G401 (cell line): ENCODE measurements around the gene TRAF3. TPM values are rescaled to one million over a fixed set of nuclear protein-coding genes. Genes with fewer than 3 reads are reported as not detected.
A peak's percentile ranks its signal among the peaks of the same experiment; 100 is the strongest.

Experiments
- DNase-seq: peaks from one replicate; pipeline ENCODE4 v3.0.0-alpha.2; 2015; ENCODE audit warnings: low spot score
- in situ Hi-C: cut with HindIII; loops from 2 replicates; pipeline ENCODE4 v1.10.0; 2016; ENCODE audit warnings: low sequenced_read_pairs, mixed read lengths
- total RNA-seq: library from RNA; depleted of rRNA; stranded (reverse); fragments of >200 nt; shearing (Covaris generic); gene quantifications from 2 replicates; pipeline ENCODE4 v1.2.3, GENCODE V29; 2014

Gene TRAF3
- total RNA-seq, 1 experiment from 2014 or later = 45.5 TPM

DNA sequence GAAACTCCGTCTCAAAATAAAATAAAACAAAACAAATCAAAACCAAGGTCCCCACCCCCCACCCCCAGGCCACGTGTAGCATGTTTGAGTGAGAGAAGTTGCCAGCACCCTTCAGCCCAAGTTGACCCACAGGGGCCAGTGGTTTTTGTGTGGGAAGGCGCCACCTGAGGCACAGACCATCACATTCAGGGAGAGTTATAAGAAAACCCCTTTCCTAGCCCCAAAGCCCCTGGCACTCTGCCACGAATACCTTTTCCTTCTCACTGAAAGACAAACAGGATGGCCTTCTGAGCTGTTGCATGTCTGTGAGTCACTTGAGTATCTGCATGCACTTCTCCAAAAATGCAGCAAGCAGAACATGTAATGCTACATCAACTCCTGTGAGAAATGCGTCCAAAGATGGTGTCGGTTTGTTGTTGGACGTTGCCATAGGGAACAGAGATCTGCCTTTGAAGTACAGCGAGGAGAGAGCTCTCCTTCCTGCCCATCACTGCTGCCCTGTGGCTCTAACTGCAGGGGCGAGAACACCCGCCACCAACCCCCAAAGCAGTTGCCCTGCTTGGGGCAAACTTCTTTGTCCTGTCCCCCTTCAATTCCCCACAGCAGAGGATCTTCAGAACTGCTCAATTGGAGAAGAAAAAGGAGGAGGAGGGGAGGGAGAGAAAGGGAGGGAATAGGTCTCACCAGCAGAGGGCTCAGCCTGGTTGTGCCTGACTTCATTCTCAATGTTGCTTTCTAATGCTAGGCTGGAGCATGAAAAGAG is 2.7 kb upstream of the TRAF3 start:
- DNase-seq = peak; percentile 87
- in situ Hi-C loops = no loop called here

DNA sequence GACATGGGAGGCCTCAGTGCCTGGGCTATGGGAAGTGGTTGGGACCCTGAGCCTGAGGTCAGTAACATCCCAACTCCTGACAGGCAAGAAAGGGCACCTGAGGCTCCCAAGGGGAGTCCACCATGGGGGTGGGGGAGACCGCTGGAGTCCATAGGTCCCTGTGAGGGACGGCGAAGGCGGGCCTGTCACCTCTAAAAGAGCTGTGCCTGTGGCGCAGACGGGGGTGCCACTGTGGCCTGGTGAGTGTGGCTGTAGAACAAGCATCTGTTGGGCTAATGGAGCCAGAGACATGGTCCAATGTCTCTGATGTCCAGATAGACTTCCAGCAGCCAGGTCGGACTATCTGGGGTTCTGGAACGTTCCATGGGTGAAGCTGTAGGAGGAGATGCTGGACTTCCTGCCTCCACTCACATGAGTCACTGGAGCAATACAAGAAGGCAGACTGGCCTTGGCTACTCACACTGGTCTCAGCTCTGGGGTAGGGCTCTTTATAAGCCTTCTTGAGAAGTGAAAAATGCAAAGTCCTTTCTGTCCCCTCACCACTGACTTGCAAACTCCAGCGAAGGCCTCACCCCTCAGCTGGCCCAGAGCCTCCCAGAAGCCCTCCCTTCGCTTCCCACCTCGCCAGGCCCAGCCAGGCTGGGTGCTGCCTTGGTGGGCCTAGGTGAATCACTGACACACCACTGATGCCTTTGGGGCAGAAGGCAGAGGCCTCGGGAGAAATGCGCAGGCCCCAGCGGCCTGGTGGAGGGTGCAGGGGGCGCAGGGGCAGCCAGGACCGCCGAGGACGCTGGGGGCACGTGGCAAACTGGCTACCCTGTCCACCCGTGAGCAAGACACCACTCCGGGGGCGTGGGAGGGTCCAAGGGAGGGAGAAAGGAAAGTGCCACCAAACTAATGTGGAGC is 1.1 kb upstream of the TRAF3 start:
- peak; percentile 57 for DNase-seq
- in situ Hi-C loops = no loop called here

DNA sequence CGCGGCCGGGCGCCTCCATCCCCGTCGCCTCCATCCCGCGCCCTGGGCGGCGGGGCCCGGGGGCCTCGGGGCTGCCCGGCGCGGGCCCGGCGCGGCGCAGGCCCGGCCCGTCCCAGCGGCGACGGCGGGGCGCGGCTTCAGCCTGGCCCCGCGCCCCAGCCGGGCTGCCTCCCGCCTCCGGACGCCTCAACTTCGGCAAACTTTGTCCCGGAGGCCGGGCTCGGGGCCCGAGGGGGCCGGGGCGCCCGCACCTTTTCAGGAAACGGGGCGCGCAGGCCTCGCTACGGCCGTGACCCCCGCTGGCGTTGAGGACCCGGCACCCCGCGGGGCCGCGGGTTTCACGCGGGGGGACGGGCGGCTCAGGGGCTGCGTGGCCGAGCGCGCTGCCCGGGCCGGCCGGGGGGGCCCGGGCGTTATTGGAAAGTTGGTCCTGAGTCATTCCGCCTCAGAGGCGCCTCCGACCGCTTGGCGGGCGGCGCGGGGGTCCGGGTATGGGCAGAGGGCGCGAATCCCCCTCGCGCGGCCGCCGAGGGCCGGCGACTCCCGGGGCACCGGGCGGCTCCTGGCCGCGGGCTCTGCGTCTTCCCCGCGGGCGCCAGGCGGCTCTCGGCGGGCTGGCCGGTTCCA is 575 bp downstream of the TRAF3 start:
- in situ Hi-C loops = no loop called here
- no peak for DNase-seq

DNA sequence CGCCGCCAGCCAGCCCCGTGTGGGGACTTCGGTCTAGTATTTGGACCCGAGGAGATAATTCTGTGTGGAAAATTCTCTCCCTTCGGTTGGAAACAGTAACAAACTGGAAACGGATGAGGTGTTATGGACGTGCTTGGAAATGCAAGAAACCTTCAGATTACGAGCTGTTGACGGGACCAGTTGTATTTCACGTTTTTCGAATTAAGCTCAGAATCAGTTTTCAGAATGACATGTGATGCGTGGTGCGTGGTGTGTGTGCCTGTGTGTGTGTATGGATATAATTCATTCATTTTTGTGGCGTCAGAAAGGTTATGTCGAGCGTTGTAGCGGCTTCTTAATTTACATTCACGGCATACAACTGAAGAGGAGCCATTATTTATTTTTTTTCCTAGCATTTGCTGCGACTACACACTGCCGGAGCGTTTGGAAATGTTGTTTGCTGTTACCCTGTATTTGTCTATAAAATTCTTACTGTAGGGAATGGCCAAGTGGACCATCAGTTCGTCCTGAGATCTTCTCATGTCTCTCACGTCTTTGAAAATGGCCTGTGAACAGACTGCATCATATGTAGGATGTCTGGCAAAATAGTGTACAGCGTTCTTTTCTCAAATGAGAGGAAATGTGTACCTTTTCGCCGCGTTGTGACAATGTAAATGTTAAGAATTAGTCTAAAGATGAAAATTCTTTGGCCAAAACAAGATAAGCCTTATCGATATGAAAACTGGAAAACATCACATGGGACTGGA is 1.3 kb downstream of the TRAF3 start:
- DNase-seq = peak; percentile 63
- in situ Hi-C loops = no loop called here

DNA sequence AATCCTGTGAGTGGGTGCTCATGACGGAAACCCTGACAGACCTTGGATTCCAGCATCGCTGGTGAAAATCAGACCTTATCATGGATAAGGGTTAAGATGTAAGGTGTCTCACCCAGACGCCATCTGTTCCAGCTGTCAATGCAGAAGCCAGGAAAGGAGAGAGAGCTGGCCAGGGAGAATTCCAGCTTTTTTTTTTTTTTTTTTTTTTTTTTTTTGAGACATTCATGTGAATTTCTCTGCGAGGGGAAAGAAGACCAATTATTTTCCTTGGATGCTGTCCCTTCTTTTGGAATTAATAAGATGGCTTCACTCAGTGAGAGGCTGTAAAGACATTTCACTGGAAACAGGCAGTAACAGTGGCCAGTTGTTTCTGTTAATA is 1.8 kb downstream of the TRAF3 start:
- no peak for DNase-seq
- in situ Hi-C loops = no loop called here

DNA sequence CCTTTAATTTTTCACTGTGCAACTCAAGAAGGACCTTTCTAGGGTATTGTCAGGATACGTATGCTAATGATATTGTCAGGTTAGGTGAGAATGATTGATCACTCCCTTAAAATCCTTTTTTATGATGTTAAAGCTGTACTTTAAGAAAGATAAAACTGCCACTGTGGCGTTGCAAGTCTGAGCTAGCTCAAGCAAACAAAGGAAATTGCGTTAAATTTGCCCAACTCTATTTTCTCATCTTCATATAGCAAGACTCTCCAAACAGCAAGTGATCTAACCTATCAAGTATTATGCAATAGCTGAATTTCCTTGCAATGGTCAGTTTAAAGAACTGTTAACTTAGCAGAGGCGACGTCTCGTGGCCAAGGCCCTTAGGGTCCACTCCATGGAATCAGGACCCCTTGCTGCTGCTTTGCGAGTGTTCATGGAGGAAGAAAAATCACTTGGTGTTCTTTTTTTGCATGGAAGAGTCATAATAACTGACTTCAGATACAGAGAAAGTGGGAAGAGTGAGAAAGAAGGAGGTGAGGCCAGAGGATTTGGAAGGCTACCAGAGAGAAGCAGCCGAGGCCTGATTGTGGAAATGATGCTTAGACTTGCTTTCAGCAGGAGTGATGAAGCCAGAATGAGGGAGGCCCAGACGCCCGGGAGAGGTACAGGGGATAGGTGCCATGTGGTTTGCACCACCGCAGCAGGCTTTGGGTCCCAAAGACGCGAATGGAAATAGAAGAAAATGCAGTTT is 2.5 kb downstream of the TRAF3 start:
- peak; percentile 71 for DNase-seq
- in situ Hi-C loops = no loop called here

DNA sequence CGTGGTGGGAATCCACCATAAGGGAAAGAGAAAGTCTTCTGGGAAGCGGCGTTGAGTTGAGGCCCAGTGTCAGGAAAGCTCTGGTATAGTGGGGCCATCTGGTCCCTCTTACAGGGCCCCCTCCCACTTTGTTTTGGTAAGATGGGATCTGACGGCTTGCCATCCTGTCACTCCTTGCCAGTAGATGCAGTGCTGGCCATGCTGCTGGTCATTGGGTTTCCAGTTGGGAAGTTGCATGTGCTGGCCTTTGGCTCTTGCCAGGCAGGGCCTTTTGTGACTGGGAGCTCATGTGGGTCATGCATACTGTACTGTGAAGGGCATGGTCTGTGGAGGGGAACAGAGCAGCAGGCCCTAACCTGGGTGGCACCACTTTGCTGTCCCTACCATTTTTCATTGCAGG is 3.8 kb downstream of the TRAF3 start:
- DNase-seq = peak; percentile 23
- in situ Hi-C loops = no loop called here

DNA sequence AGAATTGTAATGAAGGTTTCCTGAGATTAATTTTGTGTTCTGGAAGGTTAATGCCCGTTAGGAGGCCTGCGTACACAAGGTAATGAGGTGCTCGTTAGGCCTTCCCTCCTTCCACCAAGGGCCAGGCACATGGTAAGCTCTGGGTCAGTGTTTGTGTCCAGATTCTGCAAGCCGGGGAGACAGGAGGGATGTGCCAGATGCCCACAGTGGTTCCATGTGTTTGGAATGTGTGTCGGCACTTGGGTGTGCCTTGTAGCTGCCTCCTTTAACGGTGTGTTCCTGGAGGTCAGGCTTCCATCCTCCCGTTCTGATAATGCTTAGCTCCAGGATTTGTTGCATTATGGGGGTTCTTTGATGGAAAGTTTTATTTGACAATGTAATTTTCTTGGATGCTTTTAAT is 5.7 kb downstream of the TRAF3 start:
- in situ Hi-C loops = no loop called here
- DNase-seq = no peak

DNA sequence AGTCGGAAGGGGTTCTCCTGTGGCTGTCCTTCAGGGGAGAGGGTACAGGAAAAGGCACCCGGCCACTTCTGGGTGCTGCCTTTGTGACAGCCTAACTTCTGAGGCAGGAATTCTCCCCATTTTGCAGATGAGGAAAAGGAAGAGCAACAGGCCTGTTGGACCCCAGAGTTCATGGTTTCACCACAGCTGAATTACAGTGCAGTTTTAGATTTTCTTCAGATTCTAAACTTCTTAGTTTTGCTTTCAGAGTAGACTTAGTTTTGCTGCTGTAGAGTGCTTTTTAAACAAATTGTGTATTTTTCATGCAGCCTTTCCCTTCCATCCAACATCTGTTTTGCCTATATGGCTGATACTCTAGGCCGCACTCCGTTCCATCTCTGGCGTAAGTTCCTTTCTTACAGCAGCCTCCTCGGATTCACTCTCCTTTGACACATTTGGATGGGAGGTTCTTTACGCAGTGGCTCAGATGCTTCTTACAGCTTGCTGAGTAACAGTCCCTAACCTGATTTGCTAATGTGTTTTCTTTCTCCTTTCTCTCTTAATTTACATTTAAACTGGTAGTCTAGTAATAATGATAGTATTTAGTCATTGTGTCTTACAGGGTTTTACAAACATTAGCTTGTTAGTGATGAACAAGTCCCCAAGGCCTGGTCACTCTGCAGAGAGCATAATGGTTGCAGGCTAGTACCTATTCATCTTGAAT is 7.8 kb downstream of the TRAF3 start:
- in situ Hi-C loops = no loop called here
- no peak for DNase-seq

DNA sequence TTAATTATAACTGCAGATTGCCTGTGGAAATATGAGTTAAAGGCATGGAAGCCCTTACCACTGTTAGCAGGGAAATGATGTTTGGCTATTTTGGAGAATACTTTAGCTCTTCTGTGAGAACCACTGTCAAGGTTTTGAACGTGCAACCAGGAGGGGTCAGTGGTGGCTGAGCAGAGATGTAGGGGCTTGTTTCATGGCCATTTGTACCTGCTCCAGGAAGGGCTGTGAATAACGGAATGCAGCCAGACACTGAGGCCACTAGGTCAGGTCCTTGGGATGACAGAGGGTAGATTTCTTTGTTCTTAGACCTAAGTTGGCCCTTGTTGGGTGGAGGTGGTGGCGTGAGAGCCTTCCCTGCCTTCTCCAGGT is 8.3 kb downstream of the TRAF3 start:
- in situ Hi-C loops = no loop called here
- DNase-seq = no peak

DNA sequence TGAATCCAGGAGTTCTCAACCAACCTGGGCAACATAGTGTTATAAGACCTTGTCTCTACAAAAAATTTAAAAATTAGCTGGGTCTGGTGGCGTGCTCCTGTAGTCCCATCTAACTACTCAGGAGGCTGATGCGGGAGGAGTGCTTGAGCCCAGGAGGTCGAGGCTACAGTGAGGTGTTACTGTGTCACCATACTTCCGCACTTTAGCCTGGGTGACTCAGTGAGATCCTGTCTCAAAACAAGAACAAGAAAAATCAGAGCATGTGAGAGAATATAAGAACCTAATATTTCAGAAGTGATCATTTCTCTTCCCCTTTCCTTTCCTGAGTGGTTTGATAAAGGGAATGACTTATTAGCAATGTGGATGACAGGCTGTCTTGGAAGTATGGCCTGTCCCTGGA is 9.5 kb downstream of the TRAF3 start:
- in situ Hi-C loops = no loop called here
- DNase-seq = no peak

DNA sequence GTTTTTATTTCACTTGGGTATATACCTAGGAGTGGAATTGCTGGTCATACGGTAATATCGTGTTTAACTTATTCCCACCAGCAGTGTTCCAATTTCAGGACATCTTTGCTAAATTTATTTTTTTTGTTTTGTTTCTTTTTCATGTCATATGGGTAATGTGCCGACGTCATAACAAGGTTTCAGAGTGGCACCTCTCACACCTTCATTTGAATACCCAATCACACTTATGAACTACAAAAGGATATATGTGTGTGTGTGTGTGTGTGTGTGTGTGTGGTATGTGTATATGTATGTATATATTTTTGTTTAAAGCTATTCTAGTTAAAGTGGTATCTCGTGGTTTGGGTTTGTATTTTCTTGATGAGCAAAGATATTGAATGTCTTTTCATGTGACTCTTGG is 12.1 kb downstream of the TRAF3 start:
- in situ Hi-C loops = no loop called here

DNA sequence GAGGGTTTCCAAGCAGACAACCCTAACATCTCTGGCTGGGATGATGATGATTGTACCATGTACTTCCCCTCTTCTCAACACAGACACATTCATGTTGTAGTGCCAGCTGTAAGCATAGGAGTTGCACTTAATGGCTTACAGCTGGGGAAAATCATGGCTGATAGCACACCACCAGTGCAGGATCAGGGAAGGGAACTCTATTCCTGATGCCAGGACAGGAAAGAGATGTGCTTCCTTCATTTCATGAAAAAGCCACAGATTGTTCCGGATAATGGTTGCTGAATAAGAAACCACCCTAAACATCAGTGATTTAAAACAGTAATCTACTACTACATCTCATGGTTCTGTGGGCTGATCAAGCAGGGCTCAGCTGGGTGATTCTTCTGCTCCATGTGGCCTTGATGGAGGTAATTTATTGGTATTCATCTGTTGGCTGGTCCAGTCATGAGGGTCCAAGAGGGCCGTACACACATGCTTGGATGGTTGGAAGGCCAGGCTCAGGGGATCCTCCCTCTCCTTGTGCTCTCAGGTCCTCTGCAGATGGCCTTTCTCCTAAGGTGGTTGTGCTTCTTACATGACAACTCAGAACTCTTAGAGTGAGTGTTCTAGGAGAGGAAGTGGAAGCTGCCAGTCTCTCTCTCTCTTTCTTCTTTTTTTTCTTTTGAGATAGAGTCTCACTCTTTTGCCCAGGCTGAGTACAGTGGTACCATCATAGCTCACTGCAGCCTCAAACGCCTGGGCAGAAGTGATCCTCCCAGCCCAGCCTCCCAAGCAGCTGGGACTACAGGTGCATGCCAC is 16.5 kb downstream of the TRAF3 start:
- DNase-seq = no peak
- in situ Hi-C loops = no loop called here

More for the DNA sequence above, 12.1 kb downstream of the TRAF3 start:
- DNase-seq = no peak

DNA sequence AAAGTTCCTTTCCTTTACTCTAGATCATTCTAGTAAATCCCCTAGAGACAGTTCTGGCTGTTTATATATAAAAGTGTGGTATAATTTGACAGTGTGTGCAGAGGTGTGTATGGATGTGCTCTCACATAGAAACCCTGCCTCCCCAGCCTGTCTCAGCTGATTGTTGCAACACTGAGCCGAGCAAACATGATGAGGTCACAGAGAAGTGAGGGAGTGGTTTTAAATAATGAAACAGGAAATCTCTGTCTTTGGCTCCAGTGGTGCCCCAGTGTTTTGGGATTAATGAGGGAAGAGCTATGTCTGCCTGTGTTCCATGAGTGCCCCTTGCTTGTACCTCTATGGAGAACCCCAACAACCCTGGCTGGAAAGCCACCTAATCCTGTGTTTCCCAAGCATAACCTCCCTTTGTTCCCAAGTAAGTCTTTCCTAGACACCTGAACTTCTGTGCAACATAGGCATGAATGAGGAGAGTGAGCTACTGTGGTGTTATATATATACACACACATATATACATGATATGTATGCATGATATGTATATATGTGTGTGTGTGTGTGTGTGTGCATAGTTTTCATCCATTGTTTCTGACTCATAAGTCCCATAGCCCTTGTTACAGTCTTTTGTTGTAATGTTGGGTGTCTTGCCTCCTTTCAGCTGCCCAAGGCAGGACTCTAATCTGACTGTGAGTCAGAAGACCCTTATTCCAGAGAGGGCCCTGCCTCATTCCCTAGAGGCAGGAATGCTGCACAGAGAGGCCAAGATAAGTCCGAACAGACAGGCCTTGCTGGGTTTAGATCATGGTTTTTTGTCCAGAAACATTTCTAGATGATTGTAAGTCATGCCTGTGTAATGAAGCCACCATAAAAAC is 18.0 kb downstream of the TRAF3 start:
- no peak for DNase-seq
- in situ Hi-C loops = no loop called here

DNA sequence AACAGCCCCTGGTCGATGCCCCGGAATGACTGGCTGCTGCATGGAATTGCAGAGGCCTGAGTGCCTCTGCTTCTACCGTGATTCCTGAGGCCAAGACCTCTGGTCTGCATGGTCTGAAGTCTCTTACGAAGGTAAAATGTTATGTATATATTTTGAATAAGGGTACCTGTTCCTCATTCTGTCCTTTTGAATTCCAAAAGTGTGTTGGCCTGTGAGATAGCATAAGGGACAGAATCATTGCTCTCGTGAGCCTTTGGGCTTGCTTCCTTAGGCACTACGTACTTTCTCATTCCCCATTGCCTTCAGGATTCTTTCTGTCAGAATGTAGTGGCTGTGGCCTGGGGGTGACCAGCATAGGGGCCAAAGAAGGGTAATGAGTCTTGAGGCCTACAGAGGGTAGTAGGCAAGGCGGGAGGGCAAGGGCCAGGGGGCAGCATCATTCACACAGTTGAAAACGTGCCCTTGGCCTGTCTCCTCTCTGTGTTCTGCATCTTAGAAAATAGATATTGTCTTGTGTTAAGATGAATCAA is 19.5 kb downstream of the TRAF3 start:
- no peak for DNase-seq
- in situ Hi-C loops = no loop called here

DNA sequence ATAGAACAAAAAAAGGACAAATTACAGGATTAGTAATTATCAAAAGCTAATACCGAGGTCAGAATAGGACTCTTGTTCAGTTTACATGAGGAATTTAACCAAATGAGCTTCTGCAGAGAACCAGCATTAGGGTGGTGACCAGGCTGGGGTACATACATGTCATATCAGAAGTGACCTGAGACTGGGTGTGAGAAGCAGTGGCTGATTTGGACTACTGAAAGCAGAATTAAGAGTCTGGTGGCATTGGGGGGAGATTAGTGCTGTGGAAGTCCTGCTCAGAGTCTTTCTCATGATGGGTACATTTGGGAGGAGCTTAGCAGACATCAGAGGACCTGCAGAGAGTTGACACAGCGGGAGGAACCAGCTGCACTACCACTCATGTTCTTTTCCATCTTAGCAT is 21.7 kb downstream of the TRAF3 start:
- DNase-seq = no peak
- in situ Hi-C loops = no loop called here
